ENCODE data around the gene LGALS3BP. TPM values are rescaled to one million over a fixed set of nuclear protein-coding genes. Genes with fewer than 3 reads are reported as not detected.

The LGALS3BP gene
- total RNA-seq, 1 experiment from 2014 or later: 389 TPM

GRCh38 chr17:78998311-78999055 lies 18.8 kb upstream of the LGALS3BP start:
- no peak overlapping the region for H3K4me3 ChIP-seq (replicated peaks in 1 of 2; ENCODE audit: low read depth in 1 of 2, low read length in 2 of 2)

More at GRCh38 chr17:78998311-78999055, 18.8 kb upstream of the LGALS3BP start:
- Histone ChIP-seq H3K9ac (ENCODE audit: low read length) (no peak overlapping the region), H3K9me3 (ENCODE audit: control insufficient read depth in 1 of 2, insufficient read depth in 1 of 2, low read depth in 1 of 2, low read length in 2 of 2) (no peaks in the 10 kb centered on the region), H3K9me2 (ENCODE audit: insufficient read depth) (no peaks in the 10 kb centered on the region), H3K4me1 (ENCODE audit: control insufficient read depth in 1 of 2, insufficient read depth in 2 of 2, low read length in 2 of 2) (no peaks in the 10 kb centered on the region), H3K79me2 (ENCODE audit: insufficient read depth, low read length) (peaks cover 79% of the 10 kb centered on the region), H3K4me2 (ENCODE audit: low read length) (no peak overlapping the region), H3K36me3 (ENCODE audit: control insufficient read depth in 1 of 2, insufficient read depth in 2 of 2, low read length in 2 of 2) (peaks cover 36 to 54% of the 10 kb centered on the region in 2 experiments; a peak in 3 of 4 replicates), H2AFZ (ENCODE audit: low read depth, low read length, poor library complexity, severe bottlenecking) (no peak overlapping the region), H3K27ac (ENCODE audit: low read depth, low read length) (no peak overlapping the region; the same call in 1 of the 2 replicates), H3K27me3 (ENCODE audit: insufficient read depth, low read length) (no peaks in the 10 kb centered on the region), H4K20me1 (ENCODE audit: insufficient read depth) (no peaks in the 10 kb centered on the region)
- no TSS peak for BruUV-seq (replicated peaks)
- ATAC-seq (0 out of 2 replicates have a peak, but pooled peaks have one; percentile 15), DNase-seq (ENCODE audit: low read depth, low spot score) (no peak)
- intact Hi-C loops (cut with micrococcal nuclease): no loop called here
- ChIA-PET CTCF (interaction anchor here (1.2 kb wide), 1 partner anchor 23 kb away, joined by 3 read pairs; no protein-coding TSS in a partner anchor), POLR2A (interaction anchor here (0.7 kb wide), 1 partner anchor 482 kb away, joined by 4 read pairs; no protein-coding TSS in a partner anchor), RAD21 (ENCODE audit: low non-redundant PET in 1 of 2, low total read pairs in 2 of 2, uncharacterized antibody in 2 of 2, unreplicated experiment in 2 of 2) (no interaction called here)
- no peak for TF ChIP-seq CBX3 (IDR thresholded peaks at IDR 0.05; ENCODE audit: low read depth)
- TF ChIP-seq ZNF274 (IDR thresholded peaks at IDR 0.05; ENCODE audit: low read depth, low read length): no peak
- TF ChIP-seq SRF (IDR thresholded peaks at IDR 0.05; ENCODE audit: low read depth): no peak
- no peak for TF ChIP-seq SIN3A (IDR thresholded peaks at IDR 0.05; ENCODE audit: low read depth)
- TF ChIP-seq REST (IDR thresholded peaks at IDR 0.05; ENCODE audit: low read depth): no peak
- no peak for TF ChIP-seq ATF3 (IDR thresholded peaks at IDR 0.05)
- TF ChIP-seq JUND (IDR thresholded peaks at IDR 0.05): no peak
